Esophagus squamous epithelium (tissue), 5 donors: ENCODE measurements around the gene MAP6. TPM values are rescaled to one million over a fixed set of nuclear protein-coding genes. Genes with fewer than 3 reads are reported as not detected.

ENCODE experiments used
- DNase-seq: peaks from one replicate; lab custom pipeline; 2025; lab: John Stamatoyannopoulos, UW
- H3K27ac ChIP-seq, 4 donors: fragments of 200-600 bp; sonication (generic); one replicate each; pipeline ENCODE4 v1.5.1; 2016 to 2019; ENCODE audit warnings: mild to moderate bottlenecking in 1 of 4
- H3K27me3 ChIP-seq, 4 donors: fragments of 200-600 bp; sonication (generic); 1 replicate in 3 of 4; 2 replicates in 1 of 4; pipeline versions ENCODE4 v1.5.1 to v1.6.0; 2017 to 2021; ENCODE audit warnings: antibody characterized with exemption in 1 of 4
- H3K36me3 ChIP-seq, 3 donors: fragments of 200-600 bp; sonication (generic); one replicate each; pipeline ENCODE4 v1.5.1; 2016 to 2019
- H3K4me1 ChIP-seq, 3 donors: fragments of 200-600 bp; sonication (generic); one replicate each; pipeline ENCODE4 v1.5.1; 2017 to 2019
- H3K4me3 ChIP-seq, 4 donors: fragments of 200-600 bp; sonication (generic); 1 replicate in 3 of 4; 2 replicates in 1 of 4; pipeline ENCODE4 v1.5.1; 2016 to 2019; ENCODE audit warnings: mild to moderate bottlenecking in 2 of 4, moderate library complexity in 1 of 4
- H3K9me3 ChIP-seq, 3 donors: fragments of 200-600 bp; sonication (generic); one replicate each; pipeline ENCODE4 v1.5.1; 2016 to 2019
- CTCF ChIP-seq, 6 experiments: fragments of 450-650 bp in 4 of 6; fragments of 200-600 bp in 2 of 6; sonication (generic) in 2 of 6; IDR thresholded peaks; one replicate each; pipeline ENCODE4 v1.5.1; 2016 to 2019; ENCODE audit warnings: antibody characterized with exemption in 6 of 6, mild to moderate bottlenecking in 4 of 6, moderate library complexity in 4 of 6
- POLR2A ChIP-seq, 4 donors: fragments of 450-650 bp; IDR thresholded peaks; one replicate each; pipeline ENCODE4 v1.6.1; 2017; ENCODE audit warnings: antibody characterized with exemption in 4 of 4, mild to moderate bottlenecking in 4 of 4, moderate library complexity in 3 of 4
- WGBS, 2 donors: methylation state at CpG; one replicate each; pipeline ENCODE4 v1.1.5; 2018; 5-methylcytosine and 5-hydroxymethylcytosine counted together
- intact Hi-C: fragments of 100-400 bp; cut with DNase I; formaldehyde crosslinking; loops from one replicate; pipeline ENCODE4 v1.15.0; 2022
- total RNA-seq, 4 donors: library from RNA; depleted of rRNA; stranded (reverse); fragments of >200 nt; gene quantifications; one replicate each; pipeline ENCODE4 v1.1.0, GENCODE V29; 2016
- donor health status: DM: yes; HTN: yes; CAD: no.

The MAP6 gene
- 1 to 10 TPM in 1 of 4 donors, under 1 TPM in 3; 0.18 to 3.6 (median 0.34) TPM for total RNA-seq

- intact Hi-C loops, result no loop called here
- 7 to 10% methylated on average over 8 to 22 of the region's 72 CpGs for WGBS, 2 donors
- Histone ChIP-seq H3K27ac (peak within 1 kb of the TSS in 2 of 4 donors; percentile 54 to 65), H3K27me3 (peaks cover 3 to 89% (median 8%) of the 10 kb centered on the region in 4 donors), H3K4me3 (peak within 1 kb of the TSS; percentile 34 to 67 (median 44)), H3K36me3 (no peaks in the 10 kb centered on the region), H3K9me3 (no peaks in the 10 kb centered on the region), H3K4me1 (peaks cover 12 to 24% (median 18%) of the 10 kb centered on the region in 3 donors)
- DNase-seq, result no peak
- no peak for TF ChIP-seq CTCF (IDR thresholded peaks at IDR 0.05)
- TF ChIP-seq POLR2A (IDR thresholded peaks at IDR 0.05), result no peak
Measured at GRCh38 chr11:75668451-75669297, at the start of gene MAP6. Gene MAP6, minus strand, starts transcription at chr11:75669038. Its CDS starts 669 bp downstream, at chr11:75668369.

GRCh38 chr11:75717608-75718418 lies 49.0 kb upstream of the MAP6 start, which contains the start of gene MOGAT2:
Gene MOGAT2, plus strand, starts transcription at chr11:75717838. Its CDS starts 51 bp downstream, at chr11:75717889.
- H3K4me3 ChIP-seq, result no peak within 1 kb of the TSS
- H3K27ac ChIP-seq, result no peak within 1 kb of the TSS
- H3K9me3 ChIP-seq, result no peaks in the 10 kb centered on the region
- DNase-seq, result no peak
- no peaks in the 10 kb centered on the region for H3K36me3 ChIP-seq
- WGBS, 2 donors, result 53 to 85% methylated on average over 3 to 8 of the region's 13 CpGs
- H3K4me1 ChIP-seq, result peaks cover 0 to 11% (median 8%) of the 10 kb centered on the region in 3 donors
- no peak for TF ChIP-seq POLR2A (IDR thresholded peaks at IDR 0.05)
- TF ChIP-seq CTCF (IDR thresholded peaks at IDR 0.05), result no peak
- intact Hi-C loops, result no loop called here
- H3K27me3 ChIP-seq, result no peaks in the 10 kb centered on the region

- H3K4me3 ChIP-seq, result no peak overlapping the region
- intact Hi-C loops, result no loop called here
- TF ChIP-seq CTCF (IDR thresholded peaks at IDR 0.05) (no peak), POLR2A (IDR thresholded peaks at IDR 0.05) (no peak)
- 82% methylated on average over 3 of the region's 3 CpGs for WGBS, 2 donors
- no peaks in the 10 kb centered on the region for H3K36me3 ChIP-seq
- no peak overlapping the region for H3K27ac ChIP-seq
- H3K27me3 ChIP-seq, result peaks cover 0 to 2% (median 0%) of the 10 kb centered on the region in 4 donors
- no peaks in the 10 kb centered on the region for H3K9me3 ChIP-seq
- no peak for DNase-seq
- H3K4me1 ChIP-seq, result peaks cover 0 to 11% (median 8%) of the 10 kb centered on the region in 3 donors
Measured at GRCh38 chr11:75716659-75717058, 47.8 kb upstream of the MAP6 start.

- WGBS, 2 donors, result 75 to 93% methylated on average over 2 of the region's 2 CpGs
- no peak overlapping the region for H3K27ac ChIP-seq
- peaks cover 0 to 2% (median 0%) of the 10 kb centered on the region in 4 donors for H3K27me3 ChIP-seq
- H3K36me3 ChIP-seq, result no peaks in the 10 kb centered on the region
- intact Hi-C loops, result no loop called here
- no peaks in the 10 kb centered on the region for H3K9me3 ChIP-seq
- DNase-seq, result no peak
- H3K4me3 ChIP-seq, result no peak overlapping the region
- TF ChIP-seq POLR2A (IDR thresholded peaks at IDR 0.05) (no peak), CTCF (IDR thresholded peaks at IDR 0.05) (no peak)
- peaks cover 0 to 11% (median 8%) of the 10 kb centered on the region in 3 donors for H3K4me1 ChIP-seq
Measured at GRCh38 chr11:75715688-75716087, 46.9 kb upstream of the MAP6 start.
